T-helper 1 cell treated with Interleukin-12 subunit alpha and Interleukin-12 subunit beta and Interleukin-4 antibody, amounts not matched to agents 30 μg/mL and 1 μg/mL, for 36 hours (primary cell): ENCODE data around the gene CRACDL.

Source experiments
- H3K27ac Mint-ChIP-seq: one replicate; pipeline ENCODE4 v1.8.0; 2021; ENCODE audit warnings: mild to moderate bottlenecking, mixed read lengths
- H3K27me3 Mint-ChIP-seq: one replicate; pipeline ENCODE4 v1.8.0; 2021; ENCODE audit warnings: low read depth, mixed read lengths
- H3K36me3 Mint-ChIP-seq: one replicate; pipeline ENCODE4 v1.8.0; 2021; ENCODE audit warnings: low read depth, mixed read lengths
- H3K4me1 Mint-ChIP-seq: one replicate; pipeline ENCODE4 v1.8.0; 2021; ENCODE audit warnings: low read depth, mixed read lengths
- H3K4me3 Mint-ChIP-seq: one replicate; pipeline ENCODE4 v1.8.0; 2021; ENCODE audit warnings: mild to moderate bottlenecking, moderate library complexity, mixed read lengths
- H3K9me3 Mint-ChIP-seq: one replicate; pipeline ENCODE4 v1.8.0; 2021; ENCODE audit warnings: mixed read lengths

The CRACDL gene

DNA sequence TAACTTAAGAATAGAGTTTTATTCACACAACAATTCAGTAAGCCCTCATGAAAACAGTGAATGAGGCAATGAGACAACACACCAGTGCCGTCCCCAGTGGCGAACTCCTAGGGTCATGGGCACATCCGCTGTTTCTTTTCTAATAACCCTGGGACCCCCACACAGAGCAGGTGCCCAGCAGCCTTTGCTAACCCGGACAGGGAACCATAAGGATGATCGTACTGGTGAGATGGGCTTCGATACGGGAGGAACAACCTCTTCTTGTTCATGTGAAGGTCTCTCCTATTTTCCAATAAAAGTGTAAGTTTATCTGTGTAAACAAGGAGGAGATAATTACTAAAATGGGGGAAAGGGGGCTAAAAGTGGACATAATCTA lies 107.7 kb downstream of the CRACDL start:
- peak overlapping the region; percentile 57 for H3K4me3 Mint-ChIP-seq
- H3K9me3 Mint-ChIP-seq: no peaks in the 10 kb centered on the region
- peaks cover 2% of the 10 kb centered on the region for H3K36me3 Mint-ChIP-seq
- H3K27ac Mint-ChIP-seq: no peak overlapping the region
- peaks cover 4% of the 10 kb centered on the region for H3K27me3 Mint-ChIP-seq
- H3K4me1 Mint-ChIP-seq: peaks cover 55% of the 10 kb centered on the region

DNA sequence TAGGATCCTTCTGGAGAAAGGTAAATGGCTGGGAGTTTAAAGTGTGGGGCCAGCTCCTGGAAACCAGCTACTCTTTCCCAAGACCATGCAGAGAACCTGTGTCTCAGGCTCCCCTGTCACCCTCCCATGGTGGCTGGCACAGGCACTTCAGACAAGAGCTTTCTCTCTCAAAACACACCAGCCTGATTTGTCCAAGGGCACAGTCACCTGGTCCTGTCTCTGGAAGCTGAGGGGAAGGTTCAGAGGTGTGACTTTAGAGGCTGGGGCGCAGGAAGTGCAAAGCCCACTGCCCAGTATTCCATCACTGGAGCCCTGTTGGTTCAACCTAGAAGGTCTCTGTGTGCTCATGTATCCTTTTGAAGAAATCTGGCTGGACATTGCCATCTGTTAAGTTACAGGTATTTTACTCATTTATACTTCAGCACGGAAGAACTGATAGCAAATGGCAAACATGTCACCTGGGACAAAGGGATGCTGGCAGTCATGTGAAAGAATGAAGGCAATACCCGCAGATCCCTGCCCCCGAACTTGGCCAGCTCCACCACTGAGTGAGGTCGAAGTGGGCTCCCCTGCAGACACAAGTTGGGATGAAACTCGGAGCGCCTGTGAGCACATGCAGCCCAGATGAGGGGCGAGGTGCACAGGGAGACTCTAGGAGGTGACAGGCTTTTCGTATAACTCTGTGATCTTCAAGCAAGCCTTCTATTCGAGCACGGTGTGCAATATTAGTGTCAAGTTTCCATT lies 108.2 kb downstream of the CRACDL start:
- H3K27ac Mint-ChIP-seq: peak overlapping the region; percentile 6

DNA sequence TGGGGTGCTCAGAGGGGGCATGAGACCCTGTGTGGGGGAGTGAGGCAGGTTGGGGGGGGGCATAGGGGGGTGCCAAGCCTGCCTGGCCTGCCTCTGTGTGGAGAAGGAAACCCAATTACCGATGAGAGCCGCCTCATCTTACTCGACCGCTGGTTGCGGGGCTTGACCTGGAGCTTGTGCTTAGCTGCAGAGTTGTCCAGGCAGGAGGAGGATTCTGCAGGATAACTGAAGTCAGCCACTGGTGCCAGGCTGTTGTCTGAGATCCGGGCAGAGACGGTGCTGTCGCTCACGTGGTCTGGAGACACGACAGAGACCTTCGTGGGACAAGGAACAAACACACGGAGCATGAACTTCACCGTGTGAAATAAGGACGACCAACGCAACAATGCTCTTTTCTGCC lies 109.2 kb downstream of the CRACDL start:
- H3K27ac Mint-ChIP-seq: no peak overlapping the region
- H3K4me3 Mint-ChIP-seq: no peak overlapping the region
- peaks cover 5% of the 10 kb centered on the region for H3K27me3 Mint-ChIP-seq
- H3K36me3 Mint-ChIP-seq: peaks cover 2% of the 10 kb centered on the region
- peaks cover 47% of the 10 kb centered on the region for H3K4me1 Mint-ChIP-seq
- H3K9me3 Mint-ChIP-seq: no peaks in the 10 kb centered on the region

More for the DNA sequence above, 108.2 kb downstream of the CRACDL start:
- H3K9me3 Mint-ChIP-seq: no peaks in the 10 kb centered on the region
- peaks cover 5% of the 10 kb centered on the region for H3K27me3 Mint-ChIP-seq
- no peak overlapping the region for H3K4me3 Mint-ChIP-seq
- H3K4me1 Mint-ChIP-seq: peaks cover 50% of the 10 kb centered on the region
- H3K36me3 Mint-ChIP-seq: peaks cover 2% of the 10 kb centered on the region

DNA sequence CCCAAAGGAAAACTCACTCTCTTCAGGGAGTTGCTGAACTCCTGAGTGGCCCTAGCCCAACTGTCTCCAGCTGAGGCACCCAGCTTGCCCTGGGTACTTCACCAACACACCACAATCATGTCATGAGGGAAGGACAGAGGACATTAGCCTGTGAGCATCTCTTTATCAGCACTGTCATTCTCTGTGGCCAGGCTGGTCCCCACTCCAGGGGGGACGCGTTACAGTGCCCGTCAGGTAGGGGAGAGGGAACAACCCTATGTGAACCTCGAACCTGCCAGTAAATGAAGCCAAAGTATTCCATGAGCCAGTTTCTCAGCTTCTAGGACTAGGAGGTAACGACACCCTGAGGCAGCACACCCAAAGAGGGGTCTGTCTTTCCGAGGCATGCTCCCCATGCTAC lies 110.2 kb downstream of the CRACDL start:
- Mint-ChIP-seq H3K27me3 (peaks cover 5% of the 10 kb centered on the region), H3K27ac (no peak overlapping the region), H3K36me3 (peaks cover 2% of the 10 kb centered on the region), H3K9me3 (no peaks in the 10 kb centered on the region), H3K4me3 (no peak overlapping the region), H3K4me1 (peaks cover 47% of the 10 kb centered on the region)

DNA sequence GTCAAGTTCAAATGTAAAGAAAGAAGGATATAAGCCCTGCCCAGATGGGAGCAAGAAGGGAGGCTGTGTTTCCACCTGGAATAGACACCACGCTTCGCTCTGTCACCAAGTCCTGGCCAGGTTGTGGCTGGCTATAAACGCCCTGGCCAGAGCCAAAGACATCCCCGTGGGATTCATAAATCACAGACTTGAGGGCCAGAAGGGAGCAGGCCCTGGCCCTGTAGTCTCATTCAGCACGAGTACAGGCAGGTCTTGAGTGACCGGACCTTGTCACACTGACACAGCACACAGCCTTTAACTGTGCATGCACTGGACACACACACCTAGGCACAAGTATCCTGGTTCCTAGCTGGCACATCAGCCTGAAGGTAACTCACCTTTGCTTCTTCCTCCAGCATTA lies 110.6 kb downstream of the CRACDL start:
- Mint-ChIP-seq H3K36me3 (peaks cover 2% of the 10 kb centered on the region), H3K27me3 (peaks cover 5% of the 10 kb centered on the region), H3K27ac (no peak overlapping the region), H3K9me3 (no peaks in the 10 kb centered on the region), H3K4me1 (peaks cover 47% of the 10 kb centered on the region), H3K4me3 (no peak overlapping the region)

DNA sequence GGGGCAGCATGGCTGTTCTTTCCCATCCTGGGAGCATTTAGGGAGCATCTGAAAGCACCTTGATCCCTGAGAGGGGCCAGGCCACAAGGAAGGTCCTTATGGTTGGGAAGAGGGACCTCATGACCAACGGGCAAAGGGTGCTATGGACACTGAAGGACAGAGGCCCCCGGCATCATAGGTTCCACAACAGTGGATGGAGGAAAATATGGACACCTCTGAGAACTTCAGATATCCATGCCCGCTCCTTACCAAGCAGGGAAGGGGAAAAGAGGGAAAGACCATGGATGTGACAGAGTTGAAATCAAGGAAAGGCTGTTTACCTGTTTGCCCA lies 111.0 kb downstream of the CRACDL start:
- Mint-ChIP-seq H3K27me3 (peaks cover 5% of the 10 kb centered on the region), H3K4me1 (peaks cover 44% of the 10 kb centered on the region), H3K36me3 (peaks cover 2% of the 10 kb centered on the region), H3K9me3 (no peaks in the 10 kb centered on the region), H3K4me3 (no peak overlapping the region), H3K27ac (no peak overlapping the region)

DNA sequence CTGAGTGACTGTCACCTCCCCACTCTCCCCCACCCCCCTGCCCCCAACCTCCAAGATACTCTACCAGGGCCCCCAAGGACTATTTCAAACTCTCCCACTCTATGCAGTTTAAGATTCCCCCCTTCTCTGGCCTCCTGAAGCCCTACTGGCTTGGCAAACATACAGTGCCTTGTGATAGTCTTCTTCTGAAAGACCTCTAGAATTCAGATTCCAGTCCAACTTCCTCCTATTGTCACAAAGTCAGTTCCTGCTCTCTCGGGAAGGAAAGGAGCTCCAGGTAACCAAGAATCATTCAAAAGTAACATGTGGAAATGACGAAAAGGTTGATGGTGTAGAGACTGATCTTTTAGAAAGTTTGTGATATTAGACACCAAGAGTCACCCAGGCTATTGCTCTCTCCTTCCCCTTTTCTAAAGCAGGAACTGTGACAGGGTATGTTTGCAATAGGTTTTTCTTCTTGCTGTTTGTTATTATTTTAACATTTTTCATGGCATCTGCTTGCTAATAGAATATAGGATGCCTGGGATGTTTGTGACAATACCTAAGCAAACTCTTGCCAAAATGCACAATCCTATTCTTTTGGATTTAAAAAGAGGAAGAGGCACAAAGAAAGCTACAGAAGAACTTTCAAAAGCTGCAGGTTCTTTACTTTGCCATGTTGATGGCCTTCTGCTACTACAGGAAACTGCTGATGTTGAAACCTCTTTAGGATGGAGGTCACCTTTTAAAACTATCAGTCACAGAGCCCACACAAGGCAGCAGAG lies 111.6 kb downstream of the CRACDL start:
- Mint-ChIP-seq H3K36me3 (peaks cover 2% of the 10 kb centered on the region), H3K9me3 (no peaks in the 10 kb centered on the region), H3K4me3 (peak overlapping the region; percentile 86), H3K27ac (peak overlapping the region; percentile 13), H3K27me3 (peaks cover 5% of the 10 kb centered on the region), H3K4me1 (peaks cover 39% of the 10 kb centered on the region)

DNA sequence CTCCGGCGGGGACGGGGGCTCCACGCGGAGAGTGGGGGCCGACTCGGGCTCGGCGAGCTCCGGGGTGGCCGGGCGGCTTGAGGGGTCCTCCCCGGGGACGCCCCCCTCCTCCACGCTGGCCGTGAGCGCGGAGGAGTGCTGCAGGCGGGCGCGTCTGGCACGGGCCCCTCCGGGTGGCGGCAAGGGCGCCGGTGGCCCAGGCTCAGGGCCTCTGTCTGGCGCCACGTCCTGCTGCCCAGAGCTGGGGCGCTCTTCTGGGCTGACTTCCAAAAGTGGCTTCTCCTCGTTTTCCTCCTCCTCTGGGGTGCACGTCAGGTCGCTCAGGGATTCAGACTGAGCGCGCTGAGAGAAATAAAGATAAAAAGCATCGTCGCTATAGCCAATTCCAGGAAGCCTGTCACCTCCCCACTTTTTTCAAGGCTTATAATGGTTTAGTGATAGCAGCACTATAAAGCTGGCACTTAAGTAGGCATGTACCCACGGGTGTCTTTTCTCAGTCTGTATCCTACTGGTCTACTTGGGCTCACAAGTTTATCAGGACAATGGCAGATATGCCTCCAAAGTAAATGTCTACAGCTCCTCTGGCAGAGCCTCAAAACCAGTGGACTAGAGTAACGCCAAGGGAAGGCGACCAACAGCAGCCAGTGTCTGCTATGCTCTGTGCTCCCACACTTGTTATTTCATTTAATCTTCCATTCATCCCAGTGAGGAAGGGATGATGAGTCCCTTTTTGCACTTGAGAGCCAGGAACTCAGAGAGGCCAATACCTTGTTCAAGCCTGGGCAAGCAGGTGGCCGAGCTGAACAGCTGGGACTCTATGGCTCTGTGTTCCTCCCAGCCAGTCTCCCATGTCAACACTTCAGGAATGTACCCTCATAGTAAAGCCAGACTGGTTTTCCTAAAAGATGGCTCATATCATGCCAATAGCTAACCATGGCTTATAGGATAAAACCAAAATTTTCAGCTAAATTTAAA lies 112.5 kb downstream of the CRACDL start:
- peaks cover 5% of the 10 kb centered on the region for H3K27me3 Mint-ChIP-seq
- no peaks in the 10 kb centered on the region for H3K9me3 Mint-ChIP-seq
- peaks cover 29% of the 10 kb centered on the region for H3K4me1 Mint-ChIP-seq
- H3K4me3 Mint-ChIP-seq: peak overlapping the region; percentile 86
- H3K36me3 Mint-ChIP-seq: peaks cover 2% of the 10 kb centered on the region
- peak overlapping the region; percentile 80 for H3K27ac Mint-ChIP-seq

DNA sequence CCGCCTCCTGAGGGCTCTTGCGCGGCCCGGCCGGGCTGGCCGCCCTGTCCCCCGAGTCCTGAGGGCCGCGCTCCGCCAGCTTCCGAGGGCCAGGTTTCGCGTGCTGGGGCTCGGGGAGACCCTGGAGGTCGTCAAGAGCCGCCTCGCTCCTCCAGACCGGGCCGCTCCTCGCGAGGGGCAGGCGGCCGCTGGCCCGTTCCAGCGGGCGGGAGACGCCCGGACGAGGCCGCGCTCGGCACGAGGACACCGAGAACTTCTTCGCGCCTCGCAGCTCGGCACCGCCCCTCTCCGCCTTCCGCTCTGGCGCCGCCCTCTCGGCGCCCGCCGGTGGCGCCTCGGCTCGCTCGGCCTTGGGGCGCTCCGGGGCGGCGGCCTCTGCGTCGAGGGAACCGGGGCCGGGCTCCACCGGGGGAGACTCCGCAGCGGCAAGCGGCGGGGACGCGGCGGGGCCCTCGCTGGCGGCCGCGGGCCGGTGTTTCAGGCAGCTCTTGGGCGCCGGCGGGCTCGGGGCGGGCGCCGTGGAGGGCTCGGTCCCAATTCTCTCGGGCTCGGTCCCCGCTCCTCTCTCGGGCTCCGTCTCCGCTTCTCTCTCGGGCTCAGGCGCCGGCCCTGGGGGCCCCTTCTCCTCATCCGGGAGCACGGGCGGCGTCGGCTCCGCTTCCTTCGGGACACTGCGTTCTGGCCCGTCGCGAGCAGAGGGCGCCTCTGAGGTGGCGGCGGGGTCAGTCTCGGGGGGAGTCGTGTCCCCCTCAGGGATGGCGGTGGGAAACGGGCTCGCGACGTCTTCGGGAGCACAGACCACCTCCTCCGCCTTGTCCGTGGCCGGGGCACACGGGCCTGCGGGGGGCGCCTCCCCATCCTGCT lies 113.5 kb downstream of the CRACDL start:
- Mint-ChIP-seq H3K27ac (no peak overlapping the region), H3K27me3 (peaks cover 11% of the 10 kb centered on the region), H3K4me3 (peak overlapping the region; percentile 53), H3K36me3 (peaks cover 2% of the 10 kb centered on the region), H3K4me1 (peaks cover 20% of the 10 kb centered on the region), H3K9me3 (no peaks in the 10 kb centered on the region)

DNA sequence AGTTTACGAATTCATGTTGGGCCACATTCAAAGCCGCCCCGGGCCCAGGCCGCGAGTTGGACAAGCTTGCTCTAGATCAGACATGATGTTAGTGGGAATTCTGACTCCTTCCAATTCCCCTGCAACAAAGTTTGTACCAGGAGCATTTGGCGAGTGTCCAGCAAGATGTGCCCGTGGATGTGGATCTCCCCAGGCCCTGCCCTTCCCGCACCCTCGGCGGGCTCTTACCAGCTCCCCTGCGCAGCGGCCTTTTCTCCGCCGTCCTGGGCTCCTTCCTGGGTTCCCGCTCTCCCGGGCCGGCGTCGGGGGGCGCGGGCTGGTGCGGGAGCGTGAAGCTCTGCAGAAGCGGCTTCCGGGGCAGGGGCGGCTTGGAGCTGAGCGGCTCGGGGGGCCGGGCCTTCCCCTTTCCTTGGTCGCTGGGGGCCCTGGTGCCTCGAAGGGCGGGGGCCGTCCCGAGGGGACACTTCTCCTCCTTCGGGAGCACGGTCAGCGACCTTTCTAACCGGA lies 114.3 kb downstream of the CRACDL start:
- no peak overlapping the region for H3K27ac Mint-ChIP-seq
- peaks cover 13% of the 10 kb centered on the region for H3K27me3 Mint-ChIP-seq
- H3K36me3 Mint-ChIP-seq: peaks cover 2% of the 10 kb centered on the region
- no peaks in the 10 kb centered on the region for H3K9me3 Mint-ChIP-seq
- no peak overlapping the region for H3K4me3 Mint-ChIP-seq
- H3K4me1 Mint-ChIP-seq: peaks cover 19% of the 10 kb centered on the region

DNA sequence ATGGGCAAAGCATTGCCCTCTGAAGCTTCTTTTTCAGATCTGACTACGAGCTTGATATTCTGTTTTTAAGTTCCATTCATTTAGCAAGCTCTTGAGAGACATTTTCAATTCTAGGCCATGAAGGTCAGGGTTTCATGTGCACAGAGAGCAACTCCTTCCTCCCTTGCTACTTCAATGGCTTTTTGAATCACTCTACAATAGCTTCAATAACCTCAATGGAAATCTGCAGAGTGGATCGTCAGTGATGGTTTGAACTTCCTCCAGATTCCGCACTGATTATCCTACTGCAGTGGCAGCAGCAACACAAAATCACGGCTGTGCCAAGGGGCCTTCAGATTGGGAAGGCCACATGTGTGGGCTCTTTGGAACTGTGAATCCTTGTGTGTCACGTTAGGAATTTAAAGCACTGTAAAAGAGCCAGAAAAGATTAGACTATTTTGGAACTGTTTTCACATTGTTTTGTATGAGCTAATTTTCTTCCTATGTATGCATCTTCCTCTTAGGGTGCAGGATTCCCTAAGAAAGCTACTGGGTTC lies 116.7 kb downstream of the CRACDL start:
- Mint-ChIP-seq H3K4me1 (peaks cover 12% of the 10 kb centered on the region), H3K27me3 (peaks cover 32% of the 10 kb centered on the region), H3K9me3 (peaks cover under 1% of the 10 kb centered on the region), H3K4me3 (no peak overlapping the region), H3K36me3 (peaks cover 5% of the 10 kb centered on the region), H3K27ac (no peak overlapping the region)

DNA sequence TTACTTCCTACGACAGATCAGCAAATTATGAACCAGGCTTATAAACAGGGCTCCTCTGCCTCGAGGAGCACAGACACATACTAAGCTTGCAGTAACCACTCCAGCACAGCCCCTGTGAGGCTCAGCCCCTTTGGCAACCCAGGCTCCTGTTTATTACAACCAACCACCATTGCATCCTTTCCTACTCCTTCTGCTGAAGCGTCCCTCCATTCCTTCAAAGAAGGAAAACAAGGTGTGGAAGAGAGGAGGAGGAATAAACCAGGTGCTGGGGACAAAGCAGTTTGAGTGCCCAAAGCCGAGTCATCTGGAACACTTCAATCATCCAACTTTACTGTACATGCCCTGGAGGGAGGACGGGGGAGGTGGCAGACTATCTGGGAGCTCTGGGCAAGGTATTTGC lies 117.9 kb downstream of the CRACDL start:
- Mint-ChIP-seq H3K27ac (no peak overlapping the region), H3K9me3 (peaks cover 2% of the 10 kb centered on the region), H3K36me3 (peaks cover 2% of the 10 kb centered on the region)

DNA sequence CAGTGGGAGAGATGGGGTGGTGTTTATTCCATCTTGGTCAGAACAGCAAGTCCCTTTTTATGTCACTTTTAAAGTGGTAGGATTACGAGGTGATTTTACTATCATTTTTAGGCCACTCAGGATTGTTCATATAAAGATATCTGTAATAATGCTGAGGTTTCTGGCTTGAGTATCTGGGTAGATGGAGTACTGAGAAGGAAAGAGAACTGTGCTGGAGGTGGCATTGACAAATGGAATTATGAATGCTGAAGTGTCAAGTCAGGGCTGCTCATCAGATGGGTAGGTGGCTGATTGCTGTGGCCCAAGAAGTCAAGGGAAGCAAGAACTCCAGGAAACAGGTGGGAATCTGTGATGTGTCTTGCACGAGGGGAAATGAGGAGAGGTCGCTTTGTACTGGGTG lies 119.7 kb downstream of the CRACDL start:
- Mint-ChIP-seq H3K4me3 (no peak overlapping the region), H3K27ac (no peak overlapping the region), H3K4me1 (peaks cover 3% of the 10 kb centered on the region), H3K36me3 (peaks cover 2% of the 10 kb centered on the region), H3K9me3 (peaks cover 2% of the 10 kb centered on the region), H3K27me3 (peaks cover 37% of the 10 kb centered on the region)

More for the DNA sequence above, 117.9 kb downstream of the CRACDL start:
- H3K4me3 Mint-ChIP-seq: no peak overlapping the region
- peaks cover 33% of the 10 kb centered on the region for H3K27me3 Mint-ChIP-seq
- H3K4me1 Mint-ChIP-seq: peaks cover 3% of the 10 kb centered on the region
